HuH-7.5 (cell line): ENCODE data around the gene COPZ2.

Experiments
- DNase-seq: peaks from one replicate; pipeline ENCODE4 v3.0.0; 2011; ENCODE audit warnings: low spot score

The COPZ2 gene

DNA sequence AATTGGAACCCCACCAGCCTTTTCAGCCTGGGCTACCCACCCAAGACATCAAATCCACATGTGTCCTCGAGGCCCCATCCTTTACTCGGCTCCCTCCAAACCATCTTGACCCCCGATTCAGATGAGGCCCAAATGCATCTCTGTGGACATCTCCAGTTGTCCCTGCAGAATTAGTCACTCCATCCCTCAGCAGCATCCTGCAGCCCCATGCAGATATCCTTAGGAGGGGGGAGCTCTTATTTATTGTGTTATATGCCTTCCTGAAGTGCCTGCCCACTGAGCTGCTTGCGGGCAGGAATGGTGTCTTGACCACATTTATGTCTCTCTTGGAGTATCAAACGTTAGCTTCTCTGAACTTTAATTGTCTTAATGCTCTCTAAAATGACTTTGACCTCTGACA is 51.1 kb downstream of the COPZ2 start:
- DNase-seq, result no peak

DNA sequence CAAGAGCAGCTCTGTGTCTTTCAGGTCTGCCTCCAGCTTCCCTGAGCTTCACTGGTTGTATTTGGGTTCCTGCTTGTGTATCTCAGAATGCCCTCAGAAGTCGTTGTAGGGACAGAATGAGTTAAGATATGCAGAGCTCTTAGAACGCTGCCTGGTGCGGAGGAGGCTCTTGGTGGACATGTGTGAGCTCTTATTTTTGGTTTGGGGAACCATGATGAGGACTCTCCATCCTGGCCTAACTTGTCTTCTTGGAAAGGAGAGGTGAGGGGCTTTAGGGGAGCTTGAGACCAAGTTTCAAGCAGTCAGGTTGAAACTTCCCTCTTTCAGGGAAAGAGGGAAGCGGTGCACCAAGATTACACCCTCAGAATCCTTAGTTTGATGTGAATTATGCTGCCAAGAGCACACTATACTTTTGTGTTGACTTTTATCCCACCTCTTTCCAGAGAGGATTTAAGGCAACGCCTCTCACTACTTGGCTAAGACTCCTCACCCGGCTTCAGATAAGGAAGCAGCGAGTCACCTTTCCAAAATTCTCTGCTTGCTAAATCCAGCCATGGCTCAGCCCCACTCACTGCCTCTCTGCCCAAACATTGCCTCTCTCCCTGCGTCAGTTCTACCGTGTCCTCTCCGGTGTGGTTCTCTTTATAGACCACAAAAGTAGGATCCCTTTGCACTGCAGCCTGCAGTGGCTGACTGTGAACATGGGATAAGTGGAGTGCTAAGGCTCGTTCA is 53.9 kb downstream of the COPZ2 start:
- DNase-seq, result no peak

DNA sequence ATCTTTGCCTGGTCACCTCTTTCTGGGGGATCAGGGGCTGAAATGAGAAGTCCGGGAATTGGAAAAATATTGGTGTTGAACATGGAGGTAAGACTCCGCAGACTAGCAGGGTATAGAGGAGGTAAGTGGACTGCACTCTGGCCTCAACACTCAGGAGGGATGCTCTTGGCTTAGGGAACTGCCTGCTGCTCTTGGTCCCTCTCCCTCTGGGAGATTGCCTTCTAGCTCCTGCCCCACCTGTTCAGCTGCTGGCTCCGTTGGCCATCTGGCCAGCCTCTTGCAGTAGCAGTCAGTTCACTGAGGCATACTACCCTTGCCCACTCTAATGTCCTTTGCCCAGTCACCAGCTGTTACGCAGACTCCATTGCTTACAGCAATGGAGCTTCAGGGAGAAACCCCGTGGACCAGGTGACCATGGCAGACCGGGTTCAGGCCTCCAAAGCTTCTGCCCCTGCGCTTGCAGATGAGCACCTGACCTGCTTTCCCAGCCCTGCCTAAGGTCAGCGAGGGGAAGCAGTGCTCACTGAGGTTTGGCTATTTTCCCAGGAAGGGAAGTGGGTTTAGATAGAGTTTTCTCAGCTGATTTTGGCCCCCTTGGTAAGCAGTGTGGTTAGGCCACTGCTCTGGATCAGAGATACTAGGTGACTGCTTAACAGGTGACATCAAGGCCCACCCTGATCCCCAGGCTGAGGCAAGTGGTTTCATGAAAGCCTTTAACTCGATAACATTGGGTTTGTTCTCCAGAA is 54.8 kb downstream of the COPZ2 start:
- DNase-seq, result no peak

DNA sequence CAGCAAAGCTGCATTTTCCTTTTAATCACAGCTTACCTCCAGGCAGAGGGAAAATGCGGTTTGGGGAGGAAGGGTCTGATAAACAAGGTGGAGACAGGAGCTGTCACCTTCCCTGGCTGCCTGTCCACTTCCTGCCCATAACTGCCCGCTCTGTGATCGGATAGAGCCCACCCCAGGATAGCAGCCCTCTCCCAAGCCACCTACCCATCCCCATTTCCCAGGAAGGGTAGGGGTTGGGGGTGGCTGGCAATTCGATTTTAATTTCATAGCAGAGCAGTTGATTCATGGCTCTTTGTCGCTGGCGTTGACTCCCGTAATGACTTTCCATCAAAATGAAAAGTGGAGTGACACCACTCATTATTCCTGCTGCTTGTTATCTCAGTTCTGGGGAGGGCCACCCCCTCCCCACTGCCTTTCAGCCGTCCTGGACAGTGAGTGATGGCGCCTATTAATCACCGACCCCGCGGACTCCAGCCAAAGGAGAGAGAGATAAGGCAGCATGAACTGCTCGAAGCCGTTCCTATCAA is 55.4 kb downstream of the COPZ2 start:
- DNase-seq, result no peak

DNA sequence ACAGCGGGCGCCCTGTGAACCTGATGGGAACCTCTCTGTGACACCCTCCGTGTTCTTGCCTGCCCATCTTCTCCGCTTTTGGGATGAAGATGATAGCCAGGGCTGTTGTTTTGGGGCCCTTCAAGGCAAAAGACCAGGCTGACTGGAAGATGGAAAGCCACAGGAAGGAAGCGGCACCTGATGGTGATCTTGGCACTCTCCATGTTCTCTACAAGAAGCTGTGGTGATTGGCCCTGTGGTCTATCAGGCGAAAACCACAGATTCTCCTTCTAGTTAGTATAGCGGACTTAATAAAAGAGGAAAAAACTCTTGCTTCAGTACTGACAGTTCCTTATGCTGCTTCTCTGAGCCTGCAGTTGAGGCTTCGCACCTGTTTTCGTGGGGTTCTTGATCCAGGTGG is 56.1 kb downstream of the COPZ2 start:
- DNase-seq, result no peak

DNA sequence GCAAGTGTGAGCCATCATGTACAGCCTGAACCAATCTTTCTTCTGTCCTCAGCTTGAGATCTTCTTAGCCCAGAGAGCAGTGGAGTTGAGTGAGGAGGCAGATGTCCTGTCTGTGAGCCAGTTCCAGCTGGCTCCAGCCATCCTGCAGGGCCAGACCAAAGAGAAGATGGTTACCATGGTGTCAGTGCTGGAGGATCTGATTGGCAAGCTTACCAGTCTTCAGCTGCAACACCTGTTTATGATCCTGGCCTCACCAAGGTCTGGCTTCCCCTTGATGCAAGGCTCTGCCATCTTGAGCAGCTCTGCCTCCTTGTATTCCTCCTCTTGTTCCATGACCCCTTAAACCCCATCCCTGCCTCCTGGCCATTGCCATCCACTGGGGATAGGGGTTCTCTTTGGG is 57.1 kb downstream of the COPZ2 start:
- no peak for DNase-seq

DNA sequence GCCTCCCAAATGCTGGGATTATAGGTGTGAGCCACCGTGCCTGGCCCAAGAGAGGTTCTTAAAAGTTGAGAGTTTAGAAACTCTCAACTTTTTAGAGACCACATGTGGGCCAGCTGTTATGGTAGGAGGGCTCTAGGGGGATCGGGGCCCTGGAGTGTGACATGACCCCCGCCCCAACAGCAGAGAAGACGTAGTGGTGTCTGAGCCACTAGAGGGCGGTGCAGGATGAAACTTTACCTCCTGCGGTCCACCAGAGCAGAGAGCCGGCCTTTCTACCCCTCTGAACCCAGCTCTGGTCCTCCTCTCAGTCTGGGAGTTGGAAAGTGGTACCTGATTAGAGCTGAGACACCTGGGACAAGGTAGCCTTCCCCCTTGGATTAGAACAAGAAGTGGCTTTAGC is 59.3 kb downstream of the COPZ2 start:
- peak; percentile 77 for DNase-seq
